GM18868 (cell line): ENCODE results near the gene S100A8.

ENCODE experiments used
- ATAC-seq: cut with Tn5 transposase; IDR thresholded peaks from one replicate; pipeline ENCODE4 v1.9.1; 2021; ENCODE audit warnings: mild to moderate bottlenecking, moderate library complexity; ENCODE audit not compliant: unreplicated experiment

S100A8 gene

DNA sequence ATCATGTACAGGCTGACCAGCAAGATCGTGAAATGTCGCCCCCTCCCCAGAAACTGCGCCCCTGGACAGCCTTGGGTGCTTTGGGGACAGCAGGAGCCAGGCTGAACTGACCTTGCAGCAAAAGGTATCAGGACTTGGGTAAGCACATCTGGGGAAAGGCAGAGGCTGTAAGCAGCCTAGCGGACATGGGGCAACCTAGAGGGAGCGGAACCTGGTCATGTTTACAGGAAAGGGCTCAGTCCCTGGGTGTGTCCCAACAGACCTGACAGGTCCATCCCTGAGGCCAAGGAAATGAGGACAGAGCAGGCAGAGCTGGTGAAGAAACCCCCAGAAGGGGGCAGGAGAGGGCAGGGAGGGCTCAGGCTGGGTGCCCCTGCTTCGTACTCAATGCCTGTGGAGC, 3.1 kb upstream of the S100A8 start:
- ATAC-seq: no peak

DNA sequence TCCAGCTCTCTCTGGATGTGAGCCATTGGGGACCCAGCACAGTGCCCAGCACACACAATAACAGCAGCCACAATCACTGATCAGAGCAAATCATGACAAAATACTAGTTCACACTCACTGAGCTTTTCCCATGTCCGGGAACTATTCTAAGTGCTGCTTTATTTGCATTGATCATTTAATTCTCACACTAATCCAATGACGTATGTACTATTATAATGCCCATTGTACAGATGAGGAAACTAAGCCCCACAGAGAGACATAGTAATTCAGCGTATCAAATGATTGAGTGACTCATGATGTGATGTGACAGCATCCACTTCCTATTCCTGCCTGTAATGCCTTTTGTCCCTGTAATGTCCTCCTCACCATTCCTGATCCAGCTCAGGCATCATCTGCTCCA, 1.9 kb upstream of the S100A8 start:
- no peak for ATAC-seq

DNA sequence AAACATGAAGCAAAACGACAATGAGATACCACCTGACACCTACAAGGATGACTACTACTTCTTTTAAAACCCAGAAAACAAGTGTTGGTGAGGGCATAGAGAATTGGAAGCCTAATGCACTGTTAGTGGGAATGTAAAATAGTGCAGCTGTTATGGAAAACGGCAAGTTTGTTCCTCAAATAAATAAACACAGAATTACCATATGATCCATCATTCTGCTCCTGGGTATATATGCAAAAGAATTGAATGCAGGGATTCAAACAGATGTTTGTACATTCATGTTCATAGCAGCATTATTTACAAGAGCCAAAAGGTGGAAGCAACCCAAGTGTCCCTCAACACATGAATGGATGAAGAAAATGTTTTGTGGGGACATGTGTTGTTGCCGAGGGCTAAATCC, 1.4 kb upstream of the S100A8 start:
- ATAC-seq: no peak

- ATAC-seq: no peak
Observed at GRCh38 chr1:153389973-153390879, 647 bp downstream of the S100A8 start.

- ATAC-seq: no peak
Observed at GRCh38 chr1:153389401-153389800, 1.5 kb downstream of the S100A8 start.

DNA sequence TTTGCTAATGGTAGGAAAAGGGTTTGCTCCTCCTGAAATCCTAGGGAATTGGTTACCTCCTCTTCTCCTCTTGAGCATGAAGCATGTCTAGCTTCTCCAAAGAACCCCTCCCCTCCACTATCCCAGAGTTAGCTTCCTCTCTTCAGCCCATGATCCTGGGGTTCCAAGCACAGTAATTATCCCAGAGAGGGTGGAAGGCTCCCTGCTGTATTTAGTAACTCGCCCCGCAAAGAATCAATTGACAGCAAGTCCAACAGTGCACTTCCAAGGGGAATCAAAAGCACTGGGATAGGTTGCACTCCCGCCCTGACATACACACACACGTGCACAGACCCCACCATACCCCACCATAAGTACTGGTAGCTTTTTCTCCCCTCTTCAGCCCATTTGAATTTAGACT, 3.1 kb downstream of the S100A8 start:
- ATAC-seq: no peak

- no peak for ATAC-seq
Observed at GRCh38 chr1:153387001-153387400, 3.9 kb downstream of the S100A8 start.

- ATAC-seq: no peak
Observed at GRCh38 chr1:153386500-153386901, 4.4 kb downstream of the S100A8 start.

DNA sequence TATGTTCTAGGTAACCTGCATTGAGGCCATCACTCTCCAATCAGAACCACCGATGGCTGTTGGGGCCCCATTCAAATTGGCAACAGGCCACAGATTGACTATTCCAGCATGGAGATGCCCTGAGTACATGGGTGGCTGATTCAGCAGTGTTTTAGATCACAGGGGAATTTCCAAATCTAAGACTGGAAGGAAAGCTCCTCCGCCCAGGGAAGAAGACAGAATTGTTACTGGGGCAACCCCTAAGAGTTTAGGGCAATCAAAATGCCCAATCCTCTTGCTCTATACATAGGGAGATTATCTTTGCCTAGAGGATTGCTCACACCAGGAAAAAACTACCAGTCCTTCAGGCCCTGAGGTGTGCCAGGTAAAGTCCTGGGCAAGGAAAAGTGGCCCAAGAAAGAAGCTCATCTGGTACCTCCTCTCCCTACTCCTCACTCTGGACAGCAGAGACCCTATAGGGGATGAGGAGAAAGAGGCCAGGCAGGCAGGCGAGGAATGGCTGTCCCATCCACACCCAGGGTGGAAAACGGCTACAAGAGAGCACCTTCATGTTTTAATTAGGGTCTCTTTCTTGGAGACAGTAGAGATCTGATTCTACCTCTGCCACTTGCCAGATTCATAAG, 5.8 kb downstream of the S100A8 start:
- no peak for ATAC-seq

GRCh38 chr1:153380711-153381110, 10.2 kb downstream of the S100A8 start:
- ATAC-seq: no peak

DNA sequence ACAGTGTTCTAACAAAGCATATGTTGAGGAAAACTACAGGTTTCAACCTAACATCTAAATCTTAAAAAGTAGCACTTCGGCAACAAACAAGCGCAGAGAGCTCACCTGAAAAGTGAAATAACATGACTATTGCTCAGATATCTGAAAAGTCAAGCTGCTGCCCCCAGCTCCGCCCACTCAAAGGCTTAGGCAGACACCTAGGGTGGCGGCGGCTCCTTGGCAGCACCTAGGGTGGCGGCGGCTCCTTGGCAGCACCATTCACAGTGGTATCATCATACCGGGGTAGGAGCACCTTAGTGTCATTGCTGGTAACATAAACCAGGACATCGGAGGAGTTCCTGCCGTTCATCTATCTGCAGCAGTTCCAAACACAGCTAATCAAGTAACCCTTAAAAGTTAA, 11.3 kb downstream of the S100A8 start:
- no peak for ATAC-seq

DNA sequence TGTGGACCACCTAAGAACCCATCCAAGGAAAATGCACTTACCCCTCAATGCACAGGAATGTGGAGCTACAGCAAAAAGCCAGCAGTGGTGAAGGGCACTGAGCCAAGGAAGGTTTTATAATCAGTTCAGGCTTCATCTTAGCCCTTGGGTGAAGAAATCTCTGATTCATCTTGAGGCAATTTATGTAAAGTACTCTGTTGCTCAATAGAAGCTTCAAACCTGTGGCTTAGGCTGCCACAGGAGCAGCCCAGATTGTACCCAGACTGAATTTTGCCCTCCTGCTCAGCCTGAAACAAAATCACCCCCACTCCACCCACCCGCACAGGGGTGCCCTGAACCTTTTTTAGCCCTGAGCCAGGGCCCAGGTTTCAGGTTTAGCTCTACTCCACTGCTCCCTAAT, 15.4 kb downstream of the S100A8 start, which contains the start of gene S100A12:
TSS of gene S100A12 (minus strand) at position 111 of the 400 bp plus-strand sequence. CDS start 1,029 bp downstream, outside the sequence.
- ATAC-seq: no peak

- no peak for ATAC-seq
Observed at GRCh38 chr1:153374071-153374470, 16.8 kb downstream of the S100A8 start.

GRCh38 chr1:153372571-153372970, 18.3 kb downstream of the S100A8 start:
- ATAC-seq: no peak

GRCh38 chr1:153371231-153371630, 19.6 kb downstream of the S100A8 start:
- no peak for ATAC-seq

DNA sequence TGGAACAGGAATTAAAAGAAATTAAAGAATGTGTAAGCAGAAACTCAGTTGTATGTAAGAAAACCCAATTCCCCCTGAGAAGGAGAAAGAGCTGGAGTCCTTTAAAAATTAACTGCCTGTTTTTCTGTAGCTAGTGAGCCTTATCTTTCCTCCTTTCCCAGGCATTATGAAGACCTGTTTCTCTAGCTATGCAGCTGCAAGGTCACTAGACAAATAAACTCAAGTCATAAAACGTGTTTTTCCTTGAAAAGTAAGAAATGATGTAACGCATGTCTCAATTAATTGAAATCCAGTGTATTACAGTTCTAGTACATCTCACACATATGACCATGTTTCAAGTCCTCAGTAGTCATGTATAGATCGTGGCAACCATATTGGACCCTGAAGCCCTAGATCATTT, 20.7 kb downstream of the S100A8 start:
- no peak for ATAC-seq

DNA sequence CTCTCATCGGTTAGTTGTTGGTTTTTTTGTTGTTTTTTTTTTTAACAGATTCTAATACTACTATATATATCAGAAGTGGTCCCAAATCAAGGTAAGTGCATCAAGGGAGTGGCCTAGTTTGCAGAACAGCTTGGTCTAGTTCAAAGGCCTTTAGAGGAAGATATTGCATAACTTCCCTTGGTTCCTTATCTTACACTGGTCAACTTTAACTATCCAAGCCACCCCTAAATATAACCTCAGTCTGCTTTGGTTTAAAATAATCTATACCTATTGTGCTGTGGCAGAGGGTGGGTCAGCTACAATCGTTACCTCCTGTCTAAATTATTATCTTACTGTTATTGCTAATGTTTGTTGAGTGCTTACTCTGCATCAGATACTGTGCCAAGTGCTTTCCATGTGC, 22.4 kb downstream of the S100A8 start:
- ATAC-seq: no peak

- no peak for ATAC-seq
Observed at GRCh38 chr1:153367090-153367489, 23.8 kb downstream of the S100A8 start.

- no peak for ATAC-seq
Observed at GRCh38 chr1:153366261-153366660, 24.6 kb downstream of the S100A8 start.

GRCh38 chr1:153365696-153366095, 25.2 kb downstream of the S100A8 start:
- ATAC-seq: no peak

GRCh38 chr1:153364766-153365666, 25.9 kb downstream of the S100A8 start:
- no peak for ATAC-seq
